Thyroid gland (tissue), 4 donors: ENCODE data around the gene LGALS1.

Experiments used
- CTCF ChIP-seq, 6 experiments: fragments of 200-600 bp in 3 of 6; fragments of 450-650 bp in 3 of 6; sonication (generic) in 3 of 6; IDR thresholded peaks; one replicate each; pipeline ENCODE4 v1.5.1; 2016 to 2019; ENCODE audit warnings: antibody characterized with exemption in 6 of 6, mild to moderate bottlenecking in 2 of 6, inconsistent platforms in 1 of 6, moderate library complexity in 1 of 6
- POLR2A ChIP-seq, 2 donors: fragments of 450-650 bp; IDR thresholded peaks; one replicate each; pipeline ENCODE4 v1.6.1; 2017; ENCODE audit warnings: antibody characterized with exemption in 2 of 2, mild to moderate bottlenecking in 2 of 2, moderate library complexity in 1 of 2

- TF ChIP-seq CTCF (IDR thresholded peaks at IDR 0.05) = no peak
- no peak for TF ChIP-seq POLR2A (IDR thresholded peaks at IDR 0.05)
Measured at GRCh38 chr22:37715760-37716159, 40.3 kb downstream of the LGALS1 start.
